PC-3 (cell line): Measurements from ENCODE around the gene C19orf81.

ENCODE experiments used
- EZH2 ChIP-seq: fragments of 300-600 bp; sonication (generic); IDR thresholded peaks from one replicate; pipeline ENCODE4 v1.6.1; 2017; ENCODE audit warnings: antibody characterized with exemption, mild to moderate bottlenecking, low read length; ENCODE audit not compliant: unreplicated experiment
- EZH2phosphoT487 ChIP-seq: fragments of 300-600 bp; sonication (generic); IDR thresholded peaks from 2 replicates; pipeline ENCODE4 v1.6.1; 2018; ENCODE audit warnings: mild to moderate bottlenecking, antibody characterized with exemption, low read length, borderline replicate concordance
- TF ChIP-seq, protein P1 (sequence below): fragments of 300-600 bp; sonication (generic); conservative IDR thresholded peaks from 2 replicates; pipeline ENCODE4 v1.5.1; 2017; ENCODE audit warnings: antibody characterized with exemption, low read depth, mild to moderate bottlenecking, low read length

DNA sequence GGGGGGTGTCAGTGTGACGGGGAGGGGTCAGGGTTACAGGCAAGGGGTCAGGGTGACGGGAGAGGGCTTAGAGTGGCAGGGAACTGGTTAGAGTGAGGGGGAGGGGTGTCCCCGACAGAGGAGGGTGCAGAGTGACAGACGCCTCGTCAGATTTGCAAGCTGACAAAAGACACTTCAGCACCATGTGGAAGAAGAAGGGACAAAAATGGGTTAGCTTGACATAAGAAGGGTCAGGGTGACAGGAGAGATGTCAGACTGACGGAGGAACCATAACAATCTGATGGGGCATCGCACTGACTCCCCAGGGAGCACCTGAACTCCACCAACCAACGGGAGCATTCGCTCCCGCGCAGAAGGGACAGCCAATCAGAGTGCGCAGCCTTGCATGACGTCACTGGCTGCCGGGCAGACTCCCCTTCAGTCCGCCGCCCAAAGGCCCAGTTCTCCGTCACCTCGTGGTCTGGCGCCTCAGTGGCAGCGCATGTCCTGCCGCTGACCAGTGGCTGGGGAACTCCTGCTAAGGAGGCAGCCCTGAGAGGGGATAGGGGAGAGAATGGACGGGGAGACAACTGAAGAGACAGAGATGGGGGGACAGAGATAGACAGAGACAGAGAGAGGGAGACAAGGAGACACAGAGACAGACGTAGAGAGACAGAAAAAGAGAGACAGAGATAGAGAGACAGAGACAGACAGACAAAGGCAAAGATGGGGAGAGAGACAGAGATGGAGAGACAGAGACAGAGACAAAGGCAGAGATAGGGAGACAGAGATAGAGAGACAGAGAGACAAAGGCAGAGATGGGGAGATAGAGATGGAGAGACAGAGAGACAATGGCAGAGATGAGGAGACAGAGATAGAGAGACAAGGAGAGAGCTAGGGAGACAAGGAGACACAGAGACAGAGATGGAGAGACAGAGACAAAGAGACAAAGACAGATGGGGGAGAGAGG lies 30.2 kb downstream of the C19orf81 start:
- TF ChIP-seq, protein P1, sequence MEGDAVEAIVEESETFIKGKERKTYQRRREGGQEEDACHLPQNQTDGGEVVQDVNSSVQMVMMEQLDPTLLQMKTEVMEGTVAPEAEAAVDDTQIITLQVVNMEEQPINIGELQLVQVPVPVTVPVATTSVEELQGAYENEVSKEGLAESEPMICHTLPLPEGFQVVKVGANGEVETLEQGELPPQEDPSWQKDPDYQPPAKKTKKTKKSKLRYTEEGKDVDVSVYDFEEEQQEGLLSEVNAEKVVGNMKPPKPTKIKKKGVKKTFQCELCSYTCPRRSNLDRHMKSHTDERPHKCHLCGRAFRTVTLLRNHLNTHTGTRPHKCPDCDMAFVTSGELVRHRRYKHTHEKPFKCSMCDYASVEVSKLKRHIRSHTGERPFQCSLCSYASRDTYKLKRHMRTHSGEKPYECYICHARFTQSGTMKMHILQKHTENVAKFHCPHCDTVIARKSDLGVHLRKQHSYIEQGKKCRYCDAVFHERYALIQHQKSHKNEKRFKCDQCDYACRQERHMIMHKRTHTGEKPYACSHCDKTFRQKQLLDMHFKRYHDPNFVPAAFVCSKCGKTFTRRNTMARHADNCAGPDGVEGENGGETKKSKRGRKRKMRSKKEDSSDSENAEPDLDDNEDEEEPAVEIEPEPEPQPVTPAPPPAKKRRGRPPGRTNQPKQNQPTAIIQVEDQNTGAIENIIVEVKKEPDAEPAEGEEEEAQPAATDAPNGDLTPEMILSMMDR: no peak
- no peak for TF ChIP-seq EZH2
- no peak for TF ChIP-seq EZH2phosphoT487
